Mesendoderm (in vitro differentiated cells): ENCODE results near the gene LATS1.
"Not testable (repeated sequence)": the region's sequence is repeated elsewhere in the genome, so short reads cannot be mapped to it uniquely, and the experiment has no call there.

ENCODE experiments used
- DNase-seq: peaks from one replicate; pipeline ENCODE4 v3.0.0; 2013
- H2AK5ac ChIP-seq: 2 replicates; pipeline ENCODE4 v1.6.1; 2013; ENCODE audit warnings: low read length, inconsistent platforms
- H2BK120ac ChIP-seq: 2 replicates; pipeline ENCODE4 v1.6.1; 2013; ENCODE audit warnings: low read depth, mild to moderate bottlenecking, low read length, moderate library complexity, mixed read lengths
- H2BK15ac ChIP-seq: replicated peaks from 2 replicates; pipeline ENCODE4 v1.6.1; 2013; ENCODE audit warnings: low read depth, mild to moderate bottlenecking, moderate library complexity
- H2BK5ac ChIP-seq: 2 replicates; pipeline ENCODE4 v1.6.1; 2013; ENCODE audit warnings: low read length, inconsistent platforms
- H3K18ac ChIP-seq: 2 replicates; pipeline ENCODE4 v1.6.1; 2013; ENCODE audit warnings: mild to moderate bottlenecking, low read length, mixed read lengths
- H3K23ac ChIP-seq: one replicate; pipeline ENCODE4 v1.6.1; 2013; ENCODE audit warnings: low read length
- H3K27ac ChIP-seq: 2 replicates; pipeline ENCODE4 v1.5.1; 2013; ENCODE audit warnings: low read depth, mild to moderate bottlenecking, inconsistent platforms, low read length, moderate library complexity
- H3K27me3 ChIP-seq: 2 replicates; pipeline ENCODE4 v1.6.1; 2013; ENCODE audit warnings: low read length, control low read depth, mild to moderate bottlenecking, inconsistent platforms; ENCODE audit not compliant: insufficient read depth, poor library complexity
- H3K36me3 ChIP-seq: 2 replicates; pipeline ENCODE4 v1.6.1; 2013; ENCODE audit warnings: low read length, inconsistent platforms; ENCODE audit not compliant: control insufficient read depth, insufficient read depth
- H3K4ac ChIP-seq: one replicate; pipeline ENCODE4 v1.6.1; 2013; ENCODE audit warnings: low read depth, mild to moderate bottlenecking, low read length, moderate library complexity
- H3K4me1 ChIP-seq: 2 replicates; pipeline ENCODE4 v1.6.1; 2013; ENCODE audit warnings: low read depth, low read length, inconsistent platforms; ENCODE audit not compliant: control insufficient read depth
- H3K4me2 ChIP-seq: 2 replicates; pipeline ENCODE4 v1.6.1; 2013; ENCODE audit warnings: low read length
- H3K4me3 ChIP-seq: 2 replicates; pipeline ENCODE4 v1.5.1; 2013; ENCODE audit warnings: mild to moderate bottlenecking, low read length
- H3K56ac ChIP-seq: one replicate; pipeline ENCODE4 v1.6.1; 2013; ENCODE audit warnings: low read length
- H3K79me1 ChIP-seq: 2 replicates; pipeline ENCODE4 v1.6.1; 2013; ENCODE audit warnings: low read length, inconsistent platforms
- H3K79me2 ChIP-seq: 2 replicates; pipeline ENCODE4 v1.6.1; 2013; ENCODE audit warnings: mild to moderate bottlenecking, low read length; ENCODE audit not compliant: control insufficient read depth, insufficient read depth
- H3K9ac ChIP-seq: 2 replicates; pipeline ENCODE4 v1.6.1; 2013; ENCODE audit warnings: low read length, inconsistent platforms
- H4K5ac ChIP-seq: one replicate; pipeline ENCODE4 v1.6.1; 2013; ENCODE audit warnings: low read length
- H4K8ac ChIP-seq: one replicate; pipeline ENCODE4 v1.6.1; 2013; ENCODE audit warnings: low read depth, mild to moderate bottlenecking, control low read depth, low read length, moderate library complexity
- WGBS: extraction: QIAGEN DNeasy Blood & Tissue Kit; methylation state at CpG from one replicate; pipeline ENCODE4 v1.1.7; 2013; ENCODE audit warnings: low lambda C conversion rate, missing lambda C conversion rate; ENCODE audit not compliant: insufficient coverage; ENCODE audit errors: extremely low coverage; 5-methylcytosine and 5-hydroxymethylcytosine counted together

LATS1 gene

DNA sequence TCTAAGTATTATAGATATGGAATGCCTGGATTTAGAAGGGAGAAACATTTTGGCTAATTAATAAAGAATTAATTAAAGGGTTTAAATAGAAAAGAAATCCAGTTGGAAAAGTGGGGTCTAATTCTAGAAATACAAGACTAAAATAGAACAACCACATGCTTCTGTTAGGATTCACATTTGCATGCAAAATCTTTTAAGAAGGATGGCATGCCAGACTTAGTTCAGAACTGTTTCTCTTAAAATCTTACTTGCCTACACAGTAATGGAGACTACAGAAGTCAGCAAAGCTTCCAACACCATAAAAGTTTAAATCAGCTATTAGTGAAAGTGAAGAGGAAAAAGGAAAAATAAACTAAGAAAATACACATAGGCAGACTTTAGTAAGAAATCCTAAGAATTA lies 36.7 kb downstream of the LATS1 start:
- peaks cover 5% of the 10 kb centered on the region for H3K36me3 ChIP-seq
- H3K79me2 ChIP-seq: peaks cover 3% of the 10 kb centered on the region

DNA sequence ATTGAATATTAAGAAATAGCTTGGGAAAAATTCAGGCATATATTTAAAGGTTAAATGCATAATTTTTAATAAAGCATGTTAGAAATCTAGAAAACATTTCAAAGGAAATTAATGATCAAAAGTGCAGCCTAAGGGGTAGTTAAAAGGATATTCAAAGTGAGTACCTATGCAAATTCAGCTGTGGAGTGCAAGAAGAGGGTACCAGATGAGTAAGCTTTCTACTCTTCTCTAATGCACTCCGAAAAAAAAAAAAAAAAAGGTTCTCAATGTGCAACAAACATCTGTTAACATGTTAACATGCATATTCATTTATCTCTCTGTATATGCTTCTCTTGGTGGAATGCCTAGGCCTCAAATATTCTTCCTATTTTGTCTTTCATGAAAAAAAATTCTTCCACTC lies 37.4 kb downstream of the LATS1 start:
- no peak overlapping the region for H2AK5ac ChIP-seq
- H3K27me3 ChIP-seq: no peaks in the 10 kb centered on the region
- H2BK5ac ChIP-seq: no peak overlapping the region
- no peak for DNase-seq
- no peak overlapping the region for H2BK15ac ChIP-seq
- no peak overlapping the region for H2BK120ac ChIP-seq
- no peak overlapping the region for H3K4ac ChIP-seq
- H3K18ac ChIP-seq: no peak overlapping the region
- H3K79me1 ChIP-seq: peaks cover 6% of the 10 kb centered on the region
- H3K4me2 ChIP-seq: no peak overlapping the region
- no peak overlapping the region for H4K8ac ChIP-seq
- no peak overlapping the region for H4K5ac ChIP-seq
- H3K56ac ChIP-seq: no peak overlapping the region
- H3K9ac ChIP-seq: no peak overlapping the region
- H3K23ac ChIP-seq: no peak overlapping the region
- WGBS: no CpG with 5 or more reads among the region's 1 CpG
- no peaks in the 10 kb centered on the region for H3K4me1 ChIP-seq
- H3K36me3 ChIP-seq: peaks cover 5% of the 10 kb centered on the region
- H3K4me3 ChIP-seq: no peak overlapping the region
- peaks cover 3% of the 10 kb centered on the region for H3K79me2 ChIP-seq
- no peak overlapping the region for H3K27ac ChIP-seq

More for the DNA sequence above, 36.7 kb downstream of the LATS1 start:
- Histone ChIP-seq H3K9ac (no peak overlapping the region), H3K27ac (no peak overlapping the region), H3K18ac (no peak overlapping the region), H3K4me1 (no peaks in the 10 kb centered on the region), H2BK15ac (no peak overlapping the region), H3K23ac (no peak overlapping the region), H3K79me1 (peaks cover 6% of the 10 kb centered on the region), H3K56ac (no peak overlapping the region), H2BK120ac (no peak overlapping the region), H3K4me3 (no peak overlapping the region), H4K8ac (no peak overlapping the region), H4K5ac (no peak overlapping the region), H3K4me2 (no peak overlapping the region), H2AK5ac (no peak overlapping the region), H3K27me3 (no peaks in the 10 kb centered on the region), H2BK5ac (no peak overlapping the region), H3K4ac (no peak overlapping the region)
- no peak for DNase-seq

DNA sequence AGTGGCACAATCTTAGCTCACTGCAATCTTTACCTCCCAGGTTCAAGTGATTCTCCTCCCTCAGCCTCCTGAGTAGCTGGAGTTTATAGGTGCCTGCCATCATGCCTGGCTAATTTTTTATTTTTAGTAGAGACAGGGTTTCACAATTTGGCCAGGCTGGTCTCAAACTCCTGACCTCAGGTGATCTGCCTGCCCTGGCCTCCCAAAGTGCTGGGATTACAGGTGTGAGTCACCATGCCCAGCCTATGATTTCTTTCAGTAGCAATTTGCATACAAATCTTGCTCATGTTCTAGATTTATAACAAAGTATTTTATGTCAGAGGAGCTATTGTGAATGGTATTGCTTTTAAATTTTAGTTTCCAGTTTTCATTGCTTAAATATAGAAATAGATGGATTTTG lies 45.6 kb downstream of the LATS1 start:
- H3K36me3 ChIP-seq, H3K4me2 ChIP-seq, H3K79me1 ChIP-seq, H3K27me3 ChIP-seq, H3K4me1 ChIP-seq, H3K79me2 ChIP-seq, H2BK15ac ChIP-seq, H4K5ac ChIP-seq, DNase-seq, H3K18ac ChIP-seq, H2AK5ac ChIP-seq, H2BK5ac ChIP-seq, H3K27ac ChIP-seq, H2BK120ac ChIP-seq, H3K56ac ChIP-seq, H3K4me3 ChIP-seq, H3K4ac ChIP-seq, H3K23ac ChIP-seq, H3K9ac ChIP-seq, H4K8ac ChIP-seq: not testable (repeated sequence)

DNA sequence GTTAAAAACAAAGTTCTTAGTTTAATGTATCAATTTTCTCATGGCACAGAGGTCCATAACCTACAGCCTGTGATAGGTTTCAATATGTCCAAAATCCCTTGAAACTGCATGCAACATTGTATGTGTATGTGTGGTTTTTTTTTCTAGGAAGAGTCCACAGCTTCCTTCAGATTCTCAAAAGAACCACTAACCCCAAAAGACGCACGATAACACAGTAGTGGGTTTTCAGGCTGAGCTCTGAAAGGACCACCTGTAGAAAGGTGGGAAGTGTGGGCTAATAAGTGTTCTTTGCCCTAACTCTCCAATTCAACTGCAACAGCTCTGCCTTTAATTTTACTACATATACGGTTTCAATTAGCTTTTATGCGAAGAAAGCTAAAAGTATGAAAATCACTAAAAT lies 57.9 kb downstream of the LATS1 start:
- Histone ChIP-seq H3K4me2 (no peak overlapping the region), H4K8ac (no peak overlapping the region), H2AK5ac (no peak overlapping the region), H3K27me3 (no peaks in the 10 kb centered on the region), H3K4ac (no peak overlapping the region), H2BK120ac (no peak overlapping the region), H2BK5ac (no peak overlapping the region), H3K36me3 (no peaks in the 10 kb centered on the region), H3K56ac (no peak overlapping the region), H3K79me1 (no peaks in the 10 kb centered on the region), H3K23ac (no peak overlapping the region), H4K5ac (no peak overlapping the region), H2BK15ac (no peak overlapping the region), H3K9ac (no peak overlapping the region), H3K79me2 (no peaks in the 10 kb centered on the region), H3K27ac (no peak overlapping the region), H3K4me1 (no peaks in the 10 kb centered on the region), H3K4me3 (no peak overlapping the region), H3K18ac (no peak overlapping the region)
- no CpG with 5 or more reads among the region's 4 CpGs for WGBS
- DNase-seq: no peak

- H3K9ac ChIP-seq: no peak overlapping the region
- H3K79me1 ChIP-seq: no peaks in the 10 kb centered on the region
- no peak overlapping the region for H2BK15ac ChIP-seq
- H3K18ac ChIP-seq: no peak overlapping the region
- no peak overlapping the region for H2AK5ac ChIP-seq
- no CpG with 5 or more reads among the region's 5 CpGs for WGBS
- no peak overlapping the region for H3K23ac ChIP-seq
- no peak overlapping the region for H3K27ac ChIP-seq
- H3K79me2 ChIP-seq: no peaks in the 10 kb centered on the region
- H4K5ac ChIP-seq: no peak overlapping the region
- DNase-seq: no peak
- no peaks in the 10 kb centered on the region for H3K36me3 ChIP-seq
- no peak overlapping the region for H2BK5ac ChIP-seq
- no peak overlapping the region for H3K4ac ChIP-seq
- H3K4me2 ChIP-seq: no peak overlapping the region
- H4K8ac ChIP-seq: no peak overlapping the region
- H3K4me3 ChIP-seq: no peak overlapping the region
- H3K27me3 ChIP-seq: no peaks in the 10 kb centered on the region
- no peak overlapping the region for H2BK120ac ChIP-seq
- no peak overlapping the region for H3K56ac ChIP-seq
- no peaks in the 10 kb centered on the region for H3K4me1 ChIP-seq
Observed at GRCh38 chr6:149657441-149657840, 60.5 kb downstream of the LATS1 start.

- no peak for DNase-seq
- H3K4ac ChIP-seq: no peak overlapping the region
- H3K27ac ChIP-seq: no peak overlapping the region
Observed at GRCh38 chr6:149651056-149651455, 66.8 kb downstream of the LATS1 start.

More at GRCh38 chr6:149651056-149651455, 66.8 kb downstream of the LATS1 start:
- H3K23ac ChIP-seq: no peak overlapping the region
- no peak overlapping the region for H2BK5ac ChIP-seq
- no peaks in the 10 kb centered on the region for H3K36me3 ChIP-seq
- H3K79me2 ChIP-seq: no peaks in the 10 kb centered on the region
- no peak overlapping the region for H3K4me3 ChIP-seq
- no peak overlapping the region for H2BK15ac ChIP-seq
- H4K8ac ChIP-seq: no peak overlapping the region
- H2AK5ac ChIP-seq: no peak overlapping the region
- no peaks in the 10 kb centered on the region for H3K27me3 ChIP-seq
- no peak overlapping the region for H2BK120ac ChIP-seq
- H4K5ac ChIP-seq: no peak overlapping the region
- peaks cover 1% of the 10 kb centered on the region for H3K4me1 ChIP-seq
- no peaks in the 10 kb centered on the region for H3K79me1 ChIP-seq
- no peak overlapping the region for H3K18ac ChIP-seq
- H3K56ac ChIP-seq: no peak overlapping the region
- no peak overlapping the region for H3K4me2 ChIP-seq
- no peak overlapping the region for H3K9ac ChIP-seq
